Measurements from ENCODE around the gene ATG101.
"Not testable (repeated sequence)": the region's sequence is repeated elsewhere in the genome, so short reads cannot be mapped to it uniquely, and the experiment has no call there.

The ATG101 gene

DNA sequence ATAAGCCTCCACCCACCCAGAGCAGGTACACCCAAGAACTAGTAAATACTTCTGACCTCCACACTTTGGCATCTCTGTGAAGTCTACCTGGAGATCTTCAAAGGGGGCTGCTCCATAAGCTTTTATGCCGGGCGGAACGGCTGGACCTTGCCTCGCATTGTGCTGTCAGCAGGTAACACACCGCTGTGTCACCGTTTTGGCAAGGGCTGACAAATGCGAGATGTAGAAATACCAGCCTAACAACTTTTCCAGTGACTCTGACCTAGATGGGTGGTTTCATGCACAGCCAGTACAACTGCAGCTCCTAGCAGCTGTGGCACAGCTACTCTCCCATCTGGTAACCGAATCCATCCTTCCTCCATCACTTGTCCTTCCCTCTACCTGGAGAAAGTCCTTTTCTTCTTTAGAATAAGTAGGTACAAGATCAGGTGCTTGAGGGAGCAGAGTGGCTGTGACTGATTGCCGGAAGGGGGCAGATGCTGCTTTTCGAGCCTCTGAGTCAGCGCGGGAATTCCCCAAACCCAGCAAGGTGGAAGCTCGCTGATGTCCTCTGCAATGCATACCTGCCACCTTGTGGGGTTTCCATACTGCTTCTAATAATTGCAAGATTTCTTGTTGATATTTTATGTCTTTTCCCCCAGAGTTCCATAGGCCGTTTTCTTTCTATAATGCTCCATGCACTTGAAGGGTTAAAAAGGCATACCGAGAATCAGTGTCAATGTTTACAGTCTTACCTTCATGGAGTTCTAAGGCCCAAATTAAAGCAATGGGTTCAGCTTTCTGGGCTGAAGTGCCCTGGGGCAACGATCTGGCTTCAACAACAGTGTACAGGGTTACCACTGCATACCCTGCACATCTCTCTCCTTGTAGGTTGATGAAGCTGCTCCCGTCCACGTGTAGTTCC, 46.7 kb downstream of the ATG101 start:
- not testable (repeated sequence) for DNase-seq

DNA sequence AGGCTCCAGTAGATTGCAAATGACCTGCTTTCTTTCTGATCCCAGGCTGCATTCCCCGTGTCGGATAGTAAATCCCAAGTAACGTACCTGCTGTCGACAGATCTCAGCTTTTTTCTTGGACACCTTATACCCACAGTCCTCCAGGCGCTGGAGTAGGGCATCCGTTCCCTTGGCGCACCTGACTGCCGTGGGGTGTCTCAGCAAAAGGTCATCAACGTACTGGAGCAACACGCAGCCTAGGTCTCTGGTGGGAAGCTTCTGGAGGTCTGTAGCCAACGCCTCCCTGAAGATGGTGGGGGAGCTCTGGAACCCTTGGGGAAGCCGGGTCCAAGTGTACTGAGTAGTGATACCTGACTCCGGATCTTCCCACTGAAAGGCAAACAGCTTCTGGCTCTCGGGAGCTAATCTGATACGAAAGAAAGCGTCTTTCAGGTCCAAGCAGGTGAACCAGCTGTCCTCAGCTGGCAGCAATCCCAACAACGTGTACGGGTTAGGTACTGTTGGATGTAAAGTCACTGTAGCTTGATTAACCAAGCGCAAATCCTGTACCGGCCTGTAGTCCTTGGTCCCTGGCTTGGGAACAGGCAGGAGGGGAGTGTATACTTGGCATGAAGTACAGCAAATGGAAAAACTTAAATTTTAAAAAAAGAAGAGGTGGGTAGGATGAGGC, 48.2 kb downstream of the ATG101 start:
- DNase-seq, result not testable (repeated sequence)

DNA sequence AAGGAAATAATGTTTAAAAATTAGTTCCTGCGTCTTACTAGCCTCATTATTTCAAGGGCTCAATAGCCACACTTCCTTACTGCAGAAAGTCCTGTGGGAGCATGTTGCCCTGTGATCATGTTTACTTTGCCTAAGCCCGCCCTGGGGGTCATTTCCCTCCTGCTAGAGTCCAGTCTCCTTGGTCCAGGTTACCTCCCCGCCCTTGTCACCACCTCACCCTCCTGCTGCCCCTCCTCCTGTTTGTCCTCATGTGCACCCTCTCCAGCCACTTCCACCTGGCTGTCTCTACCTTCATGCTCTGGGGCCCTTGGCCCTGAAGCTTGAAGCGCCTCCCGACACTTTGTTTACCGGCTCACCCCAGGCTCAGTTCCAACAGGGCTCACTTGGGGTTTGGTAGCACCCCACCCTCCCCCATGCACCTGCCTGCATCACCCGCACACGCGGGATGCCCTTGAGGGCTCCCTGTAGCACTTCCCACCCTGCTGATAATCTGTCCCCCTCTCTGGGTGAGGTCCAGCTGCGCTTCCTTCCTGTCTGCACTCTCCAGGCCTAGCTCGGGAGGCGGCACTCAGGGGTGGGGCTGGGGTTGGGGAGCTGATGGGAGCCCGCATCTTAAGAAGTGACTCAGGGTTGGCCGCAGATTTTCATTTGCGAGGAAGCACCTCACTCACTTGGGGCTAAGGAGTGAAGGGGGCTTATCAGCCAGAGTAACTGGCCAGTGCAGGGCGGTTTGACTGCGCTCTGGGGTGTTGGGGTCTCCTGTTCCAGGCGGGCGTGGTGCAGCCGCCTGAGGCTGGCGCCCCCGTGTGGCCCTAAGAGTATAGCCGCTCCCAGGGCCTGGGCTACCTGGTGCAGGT, 49.8 kb downstream of the ATG101 start:
- no peak for DNase-seq

- no peak for DNase-seq
Measured at GRCh38 chr12:52120951-52121823, 51.4 kb downstream of the ATG101 start.

- peak; percentile 53 for DNase-seq
Measured at GRCh38 chr12:52121824-52122539, 52.2 kb downstream of the ATG101 start.

GRCh38 chr12:52122540-52122871, 52.7 kb downstream of the ATG101 start:
- DNase-seq, result no peak

GRCh38 chr12:52122904-52123303, 53.1 kb downstream of the ATG101 start:
- DNase-seq, result no peak

- no peak for DNase-seq
Measured at GRCh38 chr12:52123487-52124186, 53.9 kb downstream of the ATG101 start.

DNA sequence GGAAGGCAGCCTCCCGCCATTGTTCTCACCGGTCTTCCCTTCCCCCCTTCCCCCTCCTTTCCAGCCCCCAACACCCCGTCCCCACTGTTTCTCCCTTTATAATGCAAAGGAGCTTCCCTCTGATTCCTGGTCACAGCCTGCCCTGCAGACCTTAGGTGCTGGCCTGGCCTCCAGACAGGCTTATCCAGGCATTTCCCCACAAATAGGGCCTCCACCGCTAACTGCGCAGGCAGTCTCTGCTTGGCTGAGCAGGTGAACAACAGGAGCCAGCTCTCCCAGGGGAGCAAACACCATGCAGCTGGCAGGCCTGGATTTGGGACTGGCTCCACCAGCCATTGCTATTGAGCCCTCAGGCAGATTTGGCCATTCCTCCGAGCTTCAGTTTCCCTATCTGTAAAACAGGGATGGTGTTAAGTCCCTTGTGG, 55.7 kb downstream of the ATG101 start:
- DNase-seq, result no peak

GRCh38 chr12:52126050-52126604, 56.3 kb downstream of the ATG101 start:
- no peak for DNase-seq
